ENCODE measurements around the gene DOCK11.

Gene DOCK11

GRCh38 chrX:118562582-118563164, 67.1 kb downstream of the DOCK11 start:
- DNase-seq (ENCODE audit: low read depth in 1 of 2, low spot score in 1 of 2): no peak
- no peak overlapping the region for H3K4me3 ChIP-seq (replicated peaks; ENCODE audit: insufficient read depth, low read length)
- H3K27me3 ChIP-seq (ENCODE audit: insufficient read depth, poor library complexity, severe bottlenecking): no peaks in the 10 kb centered on the region
- no peak overlapping the region for H3K27ac ChIP-seq (replicated peaks)
- TF ChIP-seq CTCF (IDR thresholded peaks at IDR 0.05; ENCODE audit: insufficient read depth, low read length): no peak
- no peak for TF ChIP-seq SPI1 (IDR thresholded peaks at IDR 0.05; ENCODE audit: borderline replicate concordance, low read depth)
- TF ChIP-seq REST (IDR thresholded peaks at IDR 0.05; ENCODE audit: insufficient replicate concordance, low read depth): no peak
- TF ChIP-seq GABPA (IDR thresholded peaks at IDR 0.05; ENCODE audit: low read depth): no peak
- no peak for TF ChIP-seq POLR2AphosphoS5 (IDR thresholded peaks at IDR 0.05; ENCODE audit: low read depth)

- Histone ChIP-seq H3K4me3 (replicated peaks; ENCODE audit: insufficient read depth, low read length) (no peak overlapping the region), H3K27me3 (ENCODE audit: insufficient read depth, poor library complexity, severe bottlenecking) (no peaks in the 10 kb centered on the region), H3K27ac (replicated peaks) (no peak overlapping the region)
- DNase-seq (ENCODE audit: low read depth in 1 of 2, low spot score in 1 of 2): no peak
- no peak for TF ChIP-seq CTCF (IDR thresholded peaks at IDR 0.05; ENCODE audit: insufficient read depth, low read length)
These were observed 68.9 kb downstream of the DOCK11 start for GRCh38 chrX:118564498-118564897.

GRCh38 chrX:118565853-118566252, 70.2 kb downstream of the DOCK11 start:
- TF ChIP-seq REST (IDR thresholded peaks at IDR 0.05; ENCODE audit: insufficient replicate concordance, low read depth): no peak
- no peak for TF ChIP-seq POLR2AphosphoS5 (IDR thresholded peaks at IDR 0.05; ENCODE audit: low read depth)
- no peak for TF ChIP-seq GABPA (IDR thresholded peaks at IDR 0.05; ENCODE audit: low read depth)
- TF ChIP-seq SPI1 (IDR thresholded peaks at IDR 0.05; ENCODE audit: borderline replicate concordance, low read depth): no peak
- no peak for TF ChIP-seq CTCF (IDR thresholded peaks at IDR 0.05; ENCODE audit: insufficient read depth, low read length)
- H3K4me3 ChIP-seq (replicated peaks; ENCODE audit: insufficient read depth, low read length): no peak overlapping the region
- H3K27me3 ChIP-seq (ENCODE audit: insufficient read depth, poor library complexity, severe bottlenecking): no peaks in the 10 kb centered on the region
- DNase-seq (ENCODE audit: low read depth in 1 of 2, low spot score in 1 of 2): no peak
- H3K27ac ChIP-seq (replicated peaks): no peak overlapping the region

GRCh38 chrX:118566359-118566758, 70.7 kb downstream of the DOCK11 start:
- DNase-seq (ENCODE audit: low read depth in 1 of 2, low spot score in 1 of 2): no peak
- no peaks in the 10 kb centered on the region for H3K27me3 ChIP-seq (ENCODE audit: insufficient read depth, poor library complexity, severe bottlenecking)
- H3K4me3 ChIP-seq (replicated peaks; ENCODE audit: insufficient read depth, low read length): no peak overlapping the region
- no peak for TF ChIP-seq GABPA (IDR thresholded peaks at IDR 0.05; ENCODE audit: low read depth)
- TF ChIP-seq POLR2AphosphoS5 (IDR thresholded peaks at IDR 0.05; ENCODE audit: low read depth): no peak
- no peak for TF ChIP-seq REST (IDR thresholded peaks at IDR 0.05; ENCODE audit: insufficient replicate concordance, low read depth)
- TF ChIP-seq SPI1 (IDR thresholded peaks at IDR 0.05; ENCODE audit: borderline replicate concordance, low read depth): no peak
- no peak for TF ChIP-seq CTCF (IDR thresholded peaks at IDR 0.05; ENCODE audit: insufficient read depth, low read length)
- no peak overlapping the region for H3K27ac ChIP-seq (replicated peaks)
